Neuronal stem cell (in vitro differentiated cells): Measurements from ENCODE around the gene GLUL.

Experiments used
- DNase-seq: peaks from one replicate; pipeline ENCODE4 v3.0.0-alpha.2; 2013; ENCODE audit warnings: low spot score
- H2AFZ ChIP-seq: one replicate; pipeline ENCODE4 v1.6.1; 2013; ENCODE audit warnings: mild to moderate bottlenecking, low read length, inconsistent platforms
- H2AK5ac ChIP-seq: 2 replicates; pipeline ENCODE4 v1.6.1; 2013; ENCODE audit warnings: low read depth, mild to moderate bottlenecking, inconsistent platforms, low read length, moderate library complexity, mixed read lengths
- H2BK120ac ChIP-seq: 2 replicates; pipeline ENCODE4 v1.6.1; 2013; ENCODE audit warnings: low read depth, mild to moderate bottlenecking, inconsistent platforms, low read length, moderate library complexity, mixed read lengths
- H2BK12ac ChIP-seq: one replicate; pipeline ENCODE4 v1.6.1; 2013; ENCODE audit warnings: low read length, inconsistent platforms
- H2BK15ac ChIP-seq: 2 replicates; pipeline ENCODE4 v1.6.1; 2013; ENCODE audit warnings: mild to moderate bottlenecking, low read length, inconsistent platforms, mixed read lengths
- H2BK5ac ChIP-seq: one replicate; pipeline ENCODE4 v1.6.1; 2013; ENCODE audit warnings: inconsistent platforms, mild to moderate bottlenecking, low read length, moderate library complexity
- H3K14ac ChIP-seq: one replicate; pipeline ENCODE4 v1.6.1; 2013; ENCODE audit warnings: low read length, inconsistent platforms
- H3K18ac ChIP-seq: 2 replicates; pipeline ENCODE4 v1.6.1; 2013; ENCODE audit warnings: low read length, inconsistent platforms
- H3K23ac ChIP-seq: 2 replicates; pipeline ENCODE4 v1.6.1; 2013; ENCODE audit warnings: low read depth, mild to moderate bottlenecking, mixed read lengths, low read length, inconsistent platforms; ENCODE audit not compliant: poor library complexity
- H3K27ac ChIP-seq: replicated peaks from 3 replicates; pipeline ENCODE4 v1.5.1; 2013; ENCODE audit warnings: low read length, inconsistent platforms
- H3K27me3 ChIP-seq, 3 experiments: 2 replicates each; pipeline ENCODE4 v1.6.1; 2013; ENCODE audit warnings: low read length in 3 of 3, mild to moderate bottlenecking in 2 of 3, inconsistent platforms in 1 of 3, low read depth in 1 of 3, mixed read lengths in 1 of 3, moderate library complexity in 1 of 3; ENCODE audit not compliant: control insufficient read depth in 3 of 3, insufficient read depth in 3 of 3
- H3K36me3 ChIP-seq, 2 donors: replicated peaks in 1 of 2; 2 replicates each; pipeline ENCODE4 v1.6.1; 2013; ENCODE audit warnings: low read length in 2 of 2; ENCODE audit not compliant: control insufficient read depth in 2 of 2, insufficient read depth in 2 of 2
- H3K4ac ChIP-seq: 2 replicates; pipeline ENCODE4 v1.6.1; 2013; ENCODE audit warnings: inconsistent platforms, mild to moderate bottlenecking, low read length, moderate library complexity
- H3K4me1 ChIP-seq, 2 donors: 1 replicate in 1 of 2; 2 replicates in 1 of 2; pipeline ENCODE4 v1.6.1; 2013; ENCODE audit warnings: low read length in 2 of 2, low read depth in 1 of 2; ENCODE audit not compliant: control insufficient read depth in 2 of 2, insufficient read depth in 1 of 2
- H3K4me2 ChIP-seq: one replicate; pipeline ENCODE4 v1.6.1; 2013; ENCODE audit warnings: mild to moderate bottlenecking, low read length, inconsistent platforms; ENCODE audit not compliant: insufficient read depth, poor library complexity, severe bottlenecking
- H3K4me3 ChIP-seq, 2 donors: 2 replicates each; pipeline ENCODE4 v1.5.1; 2013; ENCODE audit warnings: low read length in 2 of 2, mild to moderate bottlenecking in 2 of 2, inconsistent platforms in 1 of 2, moderate library complexity in 1 of 2
- H3K79me1 ChIP-seq: one replicate; pipeline ENCODE4 v1.6.1; 2013; ENCODE audit warnings: low read depth, mild to moderate bottlenecking, inconsistent platforms, low read length, moderate library complexity
- H3K9ac ChIP-seq: one replicate; pipeline ENCODE4 v1.6.1; 2013; ENCODE audit warnings: mild to moderate bottlenecking, low read depth, low read length, inconsistent platforms; ENCODE audit not compliant: poor library complexity
- H3K9me3 ChIP-seq, 2 donors: replicated peaks in 1 of 2; 2 replicates each; pipeline versions ENCODE3 to v1.6.1; 2013; ENCODE audit warnings: low read length in 2 of 2, mild to moderate bottlenecking in 2 of 2, inconsistent platforms in 1 of 2, low read depth in 1 of 2, mixed read lengths in 1 of 2, moderate library complexity in 1 of 2; ENCODE audit not compliant: control insufficient read depth in 2 of 2, insufficient read depth in 1 of 2
- H4K8ac ChIP-seq: one replicate; pipeline ENCODE4 v1.6.1; 2013; ENCODE audit warnings: low read depth, mild to moderate bottlenecking, inconsistent platforms, low read length, moderate library complexity
- H4K91ac ChIP-seq: one replicate; pipeline ENCODE4 v1.6.1; 2013; ENCODE audit warnings: low read length, low read depth, mild to moderate bottlenecking, inconsistent platforms; ENCODE audit not compliant: poor library complexity
- WGBS, 2 donors: extraction: QIAGEN DNeasy Blood & Tissue Kit; methylation state at CpG; one replicate each; pipeline ENCODE4 v1.1.7; 2013; ENCODE audit warnings: missing lambda C conversion rate in 2 of 2, mixed read lengths in 1 of 2; ENCODE audit not compliant: insufficient read length in 2 of 2, insufficient replicate concordance in 1 of 2; ENCODE audit errors: extremely low coverage in 2 of 2; 5-methylcytosine and 5-hydroxymethylcytosine counted together

The GLUL gene

DNA sequence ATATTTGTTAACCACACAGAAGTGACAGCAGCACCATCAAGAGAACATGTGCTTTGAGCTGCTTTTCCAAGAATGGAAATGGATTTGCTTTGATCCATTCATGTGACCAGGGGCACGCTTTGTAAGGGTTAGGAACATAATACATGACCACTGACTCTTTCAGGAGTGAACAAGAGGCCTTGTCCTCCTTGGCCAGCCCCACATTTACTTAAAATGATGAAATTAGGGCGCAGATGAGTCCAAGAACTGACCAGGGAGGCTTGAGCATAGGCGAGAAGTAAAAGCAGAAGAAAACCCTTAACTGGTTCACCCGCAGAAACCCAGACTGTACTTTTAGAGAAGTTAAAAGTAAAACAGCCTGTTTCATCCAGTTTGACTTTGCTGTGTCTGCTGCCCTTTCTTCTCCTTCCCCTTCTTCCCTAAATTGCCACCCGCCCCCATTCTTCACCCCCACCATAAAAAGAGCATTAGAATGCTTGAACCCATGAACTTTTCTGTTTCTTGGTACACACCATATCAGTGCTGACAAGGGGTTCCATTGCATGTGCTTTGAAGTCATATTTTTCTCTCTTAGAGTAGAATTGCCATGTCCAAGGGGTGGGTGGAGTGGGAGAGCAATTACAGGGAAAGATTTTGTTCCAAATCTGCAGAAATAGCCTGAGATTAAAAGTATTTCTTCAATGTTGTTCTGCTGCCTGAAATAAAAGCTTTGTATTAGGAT, 2.6 kb upstream of the GLUL start:
- H2BK12ac ChIP-seq: no peak overlapping the region
- WGBS, 2 donors: no CpG with 5 or more reads among the region's 5 CpGs
- H3K23ac ChIP-seq: no peak overlapping the region
- H3K79me1 ChIP-seq: no peaks in the 10 kb centered on the region
- H3K4me3 ChIP-seq: no peak overlapping the region
- no peaks in the 10 kb centered on the region for H3K9me3 ChIP-seq
- H4K91ac ChIP-seq: no peak overlapping the region
- no peak overlapping the region for H2AK5ac ChIP-seq
- H4K8ac ChIP-seq: no peak overlapping the region
- H3K18ac ChIP-seq: no peak overlapping the region
- H2BK5ac ChIP-seq: no peak overlapping the region
- peaks cover 5% of the 10 kb centered on the region in 2 donors for H3K4me1 ChIP-seq
- H3K4ac ChIP-seq: no peak overlapping the region
- H3K27me3 ChIP-seq: no peaks in the 10 kb centered on the region
- no peak overlapping the region for H3K9ac ChIP-seq
- no peak overlapping the region for H3K27ac ChIP-seq
- H2BK15ac ChIP-seq: no peak overlapping the region
- H2BK120ac ChIP-seq: no peak overlapping the region
- H3K4me2 ChIP-seq: no peak overlapping the region
- DNase-seq: no peak
- H3K36me3 ChIP-seq: peaks cover 6 to 14% of the 10 kb centered on the region in 2 donors
- no peak overlapping the region for H3K14ac ChIP-seq
- H2AFZ ChIP-seq: no peak overlapping the region

DNA sequence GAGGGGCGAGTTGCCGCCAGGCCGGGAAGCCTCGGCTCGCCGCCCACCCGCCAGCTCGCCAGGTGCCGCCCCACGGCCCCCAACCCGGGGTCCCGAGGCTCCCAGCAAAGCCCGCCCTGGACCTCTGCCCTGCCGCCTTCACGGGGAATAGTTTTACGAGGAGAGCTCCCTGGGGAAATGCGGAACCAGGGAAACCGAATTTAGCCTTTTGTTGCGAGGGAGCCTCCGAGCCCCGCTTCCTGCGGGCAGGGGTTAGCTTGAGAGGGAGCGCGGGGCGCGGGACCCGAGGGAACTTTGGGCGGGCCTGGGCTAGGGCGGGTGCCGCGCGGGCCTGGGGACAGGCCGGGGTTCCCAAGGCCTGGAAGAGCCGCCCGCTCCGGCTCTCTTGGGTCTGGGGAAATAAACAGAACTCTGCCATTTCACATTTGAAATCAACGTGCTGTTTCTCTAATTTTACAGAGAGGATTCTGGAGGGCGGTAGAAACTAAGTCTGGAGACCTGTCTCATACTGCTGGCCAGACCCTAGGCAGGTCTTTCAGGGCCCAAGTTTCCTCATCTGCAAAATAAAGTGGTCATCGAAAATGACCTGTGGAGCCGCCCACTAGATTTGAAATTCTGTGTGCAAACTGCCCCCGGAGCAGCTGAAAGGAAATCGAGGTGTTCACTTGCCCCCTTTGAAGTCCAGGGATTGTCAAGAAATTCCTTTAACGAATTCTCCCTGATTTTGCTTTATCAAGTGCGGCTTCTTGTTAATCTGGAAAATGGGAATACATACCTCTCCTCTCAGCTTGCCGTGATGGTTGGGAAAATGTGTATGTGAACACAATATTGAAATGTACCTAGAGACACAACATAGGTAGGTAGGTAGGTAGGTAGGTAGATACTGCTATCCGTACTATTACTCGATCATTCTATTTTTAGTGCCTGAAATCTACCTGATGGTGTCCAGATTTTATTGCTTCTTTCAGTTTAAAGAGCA, 749 bp upstream of the GLUL start:
- Histone ChIP-seq H2BK15ac (no peak overlapping the region), H3K18ac (peak overlapping the region; percentile 95), H2AFZ (peak overlapping the region; percentile 92), H3K36me3 (peaks cover 15 to 33% of the 10 kb centered on the region in 2 donors), H3K4me3 (peak overlapping the region; percentile 50 to 76), H2BK120ac (no peak overlapping the region), H2BK5ac (peak overlapping the region; percentile 84), H3K79me1 (peaks cover 2% of the 10 kb centered on the region), H2BK12ac (no peak overlapping the region), H3K4me2 (peak overlapping the region; percentile 67), H4K8ac (no peak overlapping the region), H3K4me1 (peaks cover 9 to 10% of the 10 kb centered on the region in 2 donors), H3K14ac (no peak overlapping the region), H3K23ac (no peak overlapping the region), H3K9ac (no peak overlapping the region), H2AK5ac (peak overlapping the region; percentile 11), H3K27me3 (no peaks in the 10 kb centered on the region), H3K9me3 (no peaks in the 10 kb centered on the region), H3K27ac (peak overlapping the region; percentile 77), H4K91ac (no peak overlapping the region), H3K4ac (no peak overlapping the region)
- no CpG with 5 or more reads among the region's 47 CpGs for WGBS, 2 donors
- no peak for DNase-seq

DNA sequence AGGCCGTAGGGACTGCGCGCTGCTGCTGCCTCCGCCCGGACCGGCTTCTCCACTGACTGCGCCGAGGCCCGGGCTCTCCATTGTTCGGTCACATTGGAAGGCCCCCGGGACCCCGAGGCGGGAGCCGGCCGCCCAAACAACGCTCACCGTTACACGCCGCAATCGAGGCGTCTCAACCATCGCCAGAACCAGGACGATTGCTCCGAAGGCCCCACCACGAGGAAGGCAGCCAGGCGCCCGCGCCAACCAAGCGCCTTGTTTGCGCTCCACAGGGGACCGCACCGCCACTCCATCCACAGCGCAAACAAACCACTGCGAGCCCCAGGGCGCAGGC, 595 bp downstream of the GLUL start:
- Histone ChIP-seq H3K36me3 (peaks cover 27 to 46% of the 10 kb centered on the region in 2 donors), H3K4me2 (peak overlapping the region; percentile 28), H2BK120ac (no peak overlapping the region), H3K18ac (peak overlapping the region; percentile 98), H3K27ac (peak overlapping the region; percentile 60), H4K91ac (no peak overlapping the region), H4K8ac (no peak overlapping the region), H3K27me3 (no peaks in the 10 kb centered on the region), H2BK5ac (peak overlapping the region; percentile 76), H3K4me3 (peak overlapping the region; percentile 81 to 94), H3K14ac (no peak overlapping the region), H2BK12ac (no peak overlapping the region), H3K23ac (peak overlapping the region; percentile 97), H2AFZ (peak overlapping the region; percentile 51), H2BK15ac (no peak overlapping the region), H3K4ac (peak overlapping the region; percentile 85), H3K4me1 (peaks cover 7 to 12% of the 10 kb centered on the region in 2 donors), H3K9me3 (no peaks in the 10 kb centered on the region), H3K79me1 (peaks cover 2% of the 10 kb centered on the region), H2AK5ac (peak overlapping the region; percentile 48), H3K9ac (peak overlapping the region; percentile 98)
- no peak for DNase-seq
- no CpG with 5 or more reads among the region's 35 CpGs for WGBS, 2 donors

DNA sequence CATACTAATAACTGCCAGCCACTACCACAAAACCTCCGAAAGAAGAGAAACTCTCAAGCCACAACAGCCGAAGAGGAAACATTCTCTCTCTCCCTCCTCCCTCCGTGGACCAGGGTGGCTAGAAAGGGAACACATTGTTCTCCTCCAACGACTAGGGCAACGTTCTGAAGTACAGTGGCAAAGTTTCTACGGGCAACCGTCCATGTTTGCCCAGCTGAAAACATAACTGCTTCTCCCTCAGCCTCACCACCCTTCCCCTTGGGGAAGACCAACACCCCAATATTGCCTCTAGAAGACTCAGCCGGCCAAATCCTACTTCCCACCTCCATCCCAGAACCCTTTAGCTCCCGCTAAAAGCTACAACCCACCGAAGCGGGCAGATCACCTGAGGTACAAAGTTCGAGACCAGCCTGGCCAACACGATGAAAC, 2.0 kb downstream of the GLUL start:
- peak overlapping the region; percentile 41 for H3K27ac ChIP-seq
- H2BK12ac ChIP-seq: no peak overlapping the region
- H2BK5ac ChIP-seq: no peak overlapping the region
- H2BK120ac ChIP-seq: no peak overlapping the region
- no peak overlapping the region for H4K8ac ChIP-seq
- peaks cover 37 to 60% of the 10 kb centered on the region in 2 donors for H3K36me3 ChIP-seq
- H3K27me3 ChIP-seq: no peaks in the 10 kb centered on the region
- H3K4me2 ChIP-seq: peak overlapping the region; percentile 71
- peaks cover 7 to 12% of the 10 kb centered on the region in 2 donors for H3K4me1 ChIP-seq
- H3K18ac ChIP-seq: peak overlapping the region; percentile 11
- no peak overlapping the region for H2BK15ac ChIP-seq
- peak overlapping the region; percentile 81 to 94 for H3K4me3 ChIP-seq
- H2AFZ ChIP-seq: no peak overlapping the region
- no peak overlapping the region for H3K4ac ChIP-seq
- no peaks in the 10 kb centered on the region for H3K9me3 ChIP-seq
- H4K91ac ChIP-seq: no peak overlapping the region
- no peak overlapping the region for H2AK5ac ChIP-seq
- H3K9ac ChIP-seq: peak overlapping the region; percentile 91
- WGBS, 2 donors: no CpG with 5 or more reads among the region's 13 CpGs
- H3K23ac ChIP-seq: no peak overlapping the region
- peaks cover 2% of the 10 kb centered on the region for H3K79me1 ChIP-seq
- no peak for DNase-seq
- no peak overlapping the region for H3K14ac ChIP-seq
